Measurements from ENCODE around the gene SEBOX.

DNA sequence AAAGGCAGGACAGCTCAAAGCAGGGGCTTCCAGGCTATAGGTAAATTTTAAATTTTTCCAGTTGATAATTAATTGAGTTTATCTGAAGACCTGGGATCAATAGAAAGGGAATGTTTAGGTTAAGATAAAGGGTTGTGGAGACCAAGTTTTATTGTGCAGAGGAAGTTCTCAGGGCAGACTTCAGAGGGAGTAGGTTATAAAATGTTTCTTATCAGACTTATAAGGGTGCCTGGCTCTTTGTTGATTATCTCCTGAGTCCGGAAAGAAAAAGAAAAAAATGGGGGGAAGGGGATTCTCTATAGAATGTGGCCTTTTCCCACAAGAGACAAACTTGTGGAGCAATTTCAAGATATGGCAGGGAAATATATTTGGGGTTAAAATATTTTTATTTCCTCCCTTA is 25.1 kb upstream of the SEBOX start:
- TF ChIP-seq EZH2 (IDR thresholded peaks at IDR 0.05; ENCODE audit: low read depth, unreplicated experiment) (no peak), EZH2phosphoT487 (IDR thresholded peaks at IDR 0.05; ENCODE audit: unreplicated experiment) (no peak), CTCF (conservative IDR thresholded peaks at IDR 0.05; ENCODE audit: low read depth in 2 of 2) (no peak), CREB1 (CRISPR knock-in tag; IDR thresholded peaks at IDR 0.05; ENCODE audit: low read depth) (no peak)
- TF ChIP-seq, protein P1, sequence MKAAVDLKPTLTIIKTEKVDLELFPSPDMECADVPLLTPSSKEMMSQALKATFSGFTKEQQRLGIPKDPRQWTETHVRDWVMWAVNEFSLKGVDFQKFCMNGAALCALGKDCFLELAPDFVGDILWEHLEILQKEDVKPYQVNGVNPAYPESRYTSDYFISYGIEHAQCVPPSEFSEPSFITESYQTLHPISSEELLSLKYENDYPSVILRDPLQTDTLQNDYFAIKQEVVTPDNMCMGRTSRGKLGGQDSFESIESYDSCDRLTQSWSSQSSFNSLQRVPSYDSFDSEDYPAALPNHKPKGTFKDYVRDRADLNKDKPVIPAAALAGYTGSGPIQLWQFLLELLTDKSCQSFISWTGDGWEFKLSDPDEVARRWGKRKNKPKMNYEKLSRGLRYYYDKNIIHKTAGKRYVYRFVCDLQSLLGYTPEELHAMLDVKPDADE (IDR thresholded peaks at IDR 0.05): no peak
